Fibroblast of skin of right quadriceps (primary cell): ENCODE results near the gene LPGAT1.

ENCODE experiments used
- DNase-seq: peaks from one replicate; pipeline ENCODE4 v3.0.0-alpha.2; 2013

LPGAT1 gene

DNA sequence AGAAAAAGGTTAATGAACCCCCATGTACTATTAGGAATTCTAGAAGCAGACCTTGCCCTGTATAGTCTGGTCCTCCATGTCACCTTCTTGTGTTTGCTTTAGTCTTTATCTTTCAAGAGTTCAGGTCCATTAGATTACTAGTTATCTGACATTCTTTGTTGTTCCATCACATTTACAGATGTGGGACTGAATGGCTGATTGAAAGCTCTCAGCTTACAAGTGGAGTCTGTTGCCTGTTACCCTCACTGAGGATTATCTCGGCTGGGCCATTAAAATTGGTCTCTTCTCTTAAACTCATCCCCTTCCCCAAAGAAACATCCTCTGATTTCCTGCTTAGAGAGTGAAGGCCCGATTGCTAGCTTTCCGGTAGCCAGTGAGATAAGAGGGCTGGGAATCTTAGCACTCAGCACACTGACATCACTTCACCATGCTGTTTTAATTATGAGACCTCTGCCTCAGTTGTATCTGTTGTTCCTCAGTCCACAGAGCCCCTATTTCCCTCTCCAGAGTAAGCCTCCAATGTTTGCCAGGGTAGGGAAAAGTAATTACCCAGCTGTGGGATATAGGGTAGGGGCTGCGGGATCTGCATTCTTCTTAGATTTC is 76.8 kb downstream of the LPGAT1 start:
- no peak for DNase-seq

- no peak for DNase-seq
These were observed 77.5 kb downstream of the LPGAT1 start for GRCh38 chr1:211752951-211753486.

DNA sequence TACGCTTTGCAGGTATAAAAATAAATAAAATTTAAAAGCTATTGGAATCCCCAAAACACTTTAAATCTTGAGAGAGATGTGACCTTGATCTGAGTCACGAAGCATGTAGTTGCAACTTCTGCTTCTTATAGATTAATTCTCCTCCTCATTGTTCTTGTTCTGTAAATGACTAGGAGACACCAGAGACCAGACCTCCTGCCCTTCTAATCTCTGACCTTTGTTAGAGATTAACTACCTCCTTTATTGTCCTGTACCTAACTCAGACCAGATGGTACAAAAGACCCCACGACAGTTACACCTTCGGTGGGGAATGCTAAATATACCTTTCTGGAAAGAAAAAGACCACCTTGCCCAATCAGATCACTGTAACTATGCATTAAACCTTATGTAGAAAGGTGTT is 78.2 kb downstream of the LPGAT1 start:
- DNase-seq: no peak

GRCh38 chr1:211751438-211751837 is 79.1 kb downstream of the LPGAT1 start:
- no peak for DNase-seq

DNA sequence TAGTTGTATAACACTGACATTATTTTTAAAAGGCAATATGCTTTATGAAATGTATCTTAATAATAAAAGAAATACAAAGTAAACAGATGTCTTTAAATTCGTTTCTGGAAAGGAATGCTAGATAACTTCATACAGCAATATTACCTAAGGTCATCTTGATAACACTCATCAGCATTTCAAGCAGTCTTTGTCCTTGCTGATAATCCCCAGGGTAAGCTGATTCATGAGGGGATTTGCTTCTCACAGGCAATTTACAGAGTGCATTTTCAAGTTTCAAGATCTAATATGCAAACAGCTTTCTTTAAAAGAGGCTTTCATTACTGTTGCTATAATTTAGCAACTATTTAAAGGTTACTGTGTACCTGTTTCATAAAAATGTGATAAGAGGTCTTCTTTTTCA is 80.0 kb downstream of the LPGAT1 start:
- no peak for DNase-seq

DNA sequence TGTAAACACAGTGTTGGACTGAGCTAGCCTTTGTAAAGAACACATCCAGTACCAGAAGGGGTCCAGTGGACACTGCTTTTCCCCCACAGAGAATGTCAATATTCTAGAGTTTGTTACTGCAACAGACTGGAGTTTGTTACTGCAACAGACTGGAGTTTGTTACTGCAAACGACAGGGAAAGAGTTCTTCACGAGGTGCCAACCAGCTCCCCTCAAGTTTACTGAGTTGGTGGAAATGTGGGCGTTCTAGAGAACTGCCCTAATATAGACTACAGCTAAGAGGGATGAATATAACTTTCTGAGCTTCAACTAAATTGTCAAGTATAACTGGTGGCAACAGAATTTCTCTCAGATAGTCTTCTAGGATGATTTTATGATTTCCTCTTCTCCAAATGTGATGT is 81.3 kb downstream of the LPGAT1 start:
- no peak for DNase-seq

- no peak for DNase-seq
These were observed 81.8 kb downstream of the LPGAT1 start for GRCh38 chr1:211748810-211749209.

GRCh38 chr1:211742889-211743529 is 87.6 kb downstream of the LPGAT1 start:
- DNase-seq: no peak

DNA sequence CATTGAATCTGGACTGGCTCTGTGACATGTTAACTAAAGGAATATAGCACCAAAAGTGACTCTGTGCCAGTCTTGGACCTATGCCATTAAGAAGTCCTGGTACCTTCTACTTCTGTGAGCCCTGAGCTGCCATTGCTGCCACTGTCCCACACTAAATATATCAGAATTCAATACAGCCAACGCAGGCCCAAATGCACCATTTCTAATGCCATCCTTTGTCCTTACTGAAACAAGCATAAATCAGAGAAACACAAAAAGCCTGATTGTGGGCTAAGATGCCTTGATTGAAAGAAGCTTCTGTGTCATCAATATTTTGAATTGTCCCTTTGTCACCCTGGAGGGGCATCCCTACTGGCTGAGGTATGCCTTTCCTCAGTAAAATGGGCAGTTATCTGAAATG is 88.3 kb downstream of the LPGAT1 start:
- DNase-seq: no peak

- DNase-seq: no peak
These were observed 88.8 kb downstream of the LPGAT1 start for GRCh38 chr1:211741788-211742187.

DNA sequence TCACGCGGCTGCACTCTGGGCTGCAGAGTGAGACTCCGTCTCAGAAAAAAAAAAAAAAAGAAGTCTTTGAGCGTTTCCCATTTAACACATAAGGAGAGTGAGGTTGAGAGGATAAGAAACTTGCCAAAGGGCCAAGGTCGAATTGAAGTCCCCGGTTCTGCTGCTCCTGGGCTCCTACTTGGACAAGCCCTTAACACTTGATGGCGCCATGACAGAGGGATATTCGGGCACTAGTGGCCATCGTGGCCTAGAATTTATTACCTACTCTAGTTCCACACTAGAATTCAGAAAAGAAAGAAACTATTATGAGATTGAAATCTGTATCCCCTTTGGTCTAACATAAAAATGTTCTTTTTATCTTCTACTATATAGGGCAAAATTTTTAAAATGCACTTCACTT is 89.4 kb downstream of the LPGAT1 start:
- DNase-seq: no peak

DNA sequence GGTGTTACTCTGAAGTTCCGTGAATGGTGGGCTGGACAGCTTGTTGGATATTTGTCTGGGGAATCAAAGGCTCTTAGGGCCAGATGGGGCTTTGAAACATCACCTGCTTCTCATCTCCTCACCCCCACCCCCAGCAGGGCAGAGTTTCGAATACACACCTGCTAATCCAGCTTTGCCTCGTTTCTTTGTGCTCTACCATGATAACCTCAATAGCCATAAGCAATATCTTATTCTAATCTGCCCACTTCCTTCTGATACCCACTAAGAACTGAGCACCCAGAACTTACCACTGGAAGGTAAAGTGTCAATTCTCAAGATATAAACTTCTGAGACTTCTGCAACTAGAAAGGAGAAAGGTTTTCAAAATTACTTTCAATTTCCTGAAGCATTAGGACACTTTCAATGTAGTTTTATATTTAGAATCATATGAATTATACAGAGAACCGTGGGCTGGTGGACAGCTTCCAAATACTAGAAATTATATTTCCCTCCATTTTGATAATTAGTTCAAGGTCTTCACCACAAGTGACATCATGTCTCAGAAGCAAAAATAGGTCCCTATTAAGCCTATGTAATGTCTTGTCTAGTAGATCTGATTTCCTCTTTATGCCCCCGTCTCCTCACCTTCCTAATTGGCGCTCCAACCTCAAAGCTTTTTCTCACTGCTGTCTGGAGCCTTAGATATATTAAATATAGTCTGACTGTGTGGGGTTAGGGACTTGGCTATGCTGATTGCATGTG is 90.7 kb downstream of the LPGAT1 start:
- no peak for DNase-seq

- DNase-seq: no peak
These were observed 91.8 kb downstream of the LPGAT1 start for GRCh38 chr1:211738691-211739301.

DNA sequence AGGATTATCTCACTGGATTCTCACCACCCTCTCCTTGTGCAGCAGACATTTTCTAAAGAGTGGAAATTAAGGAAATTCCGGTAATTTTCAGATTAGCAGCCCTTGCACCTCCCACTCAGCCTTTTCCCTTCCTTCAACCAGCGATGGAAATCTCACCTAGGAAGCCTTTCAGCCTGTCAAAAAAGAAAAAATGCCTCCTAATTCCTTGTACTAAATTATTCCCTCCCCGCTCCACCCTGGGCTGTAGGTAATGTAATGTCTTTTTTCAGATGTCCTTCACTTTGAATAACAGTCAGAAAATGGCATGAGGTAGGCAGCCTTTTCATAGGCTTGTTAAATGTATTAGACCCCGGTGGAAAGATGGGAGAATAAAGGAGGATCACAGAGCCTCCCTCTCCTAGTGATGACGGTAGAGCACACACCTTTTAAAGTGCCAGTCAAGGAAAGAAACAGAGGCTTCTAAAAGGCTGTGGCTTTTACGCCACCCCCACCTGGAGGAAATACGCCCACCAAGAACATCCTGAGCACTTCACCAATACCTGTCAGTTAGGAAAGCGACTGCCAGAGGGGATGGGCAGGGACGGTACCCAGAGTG is 92.4 kb downstream of the LPGAT1 start:
- DNase-seq: no peak

- DNase-seq: no peak
These were observed 93.2 kb downstream of the LPGAT1 start for GRCh38 chr1:211737115-211738035.

GRCh38 chr1:211736351-211736915 is 94.1 kb downstream of the LPGAT1 start:
- DNase-seq: no peak

DNA sequence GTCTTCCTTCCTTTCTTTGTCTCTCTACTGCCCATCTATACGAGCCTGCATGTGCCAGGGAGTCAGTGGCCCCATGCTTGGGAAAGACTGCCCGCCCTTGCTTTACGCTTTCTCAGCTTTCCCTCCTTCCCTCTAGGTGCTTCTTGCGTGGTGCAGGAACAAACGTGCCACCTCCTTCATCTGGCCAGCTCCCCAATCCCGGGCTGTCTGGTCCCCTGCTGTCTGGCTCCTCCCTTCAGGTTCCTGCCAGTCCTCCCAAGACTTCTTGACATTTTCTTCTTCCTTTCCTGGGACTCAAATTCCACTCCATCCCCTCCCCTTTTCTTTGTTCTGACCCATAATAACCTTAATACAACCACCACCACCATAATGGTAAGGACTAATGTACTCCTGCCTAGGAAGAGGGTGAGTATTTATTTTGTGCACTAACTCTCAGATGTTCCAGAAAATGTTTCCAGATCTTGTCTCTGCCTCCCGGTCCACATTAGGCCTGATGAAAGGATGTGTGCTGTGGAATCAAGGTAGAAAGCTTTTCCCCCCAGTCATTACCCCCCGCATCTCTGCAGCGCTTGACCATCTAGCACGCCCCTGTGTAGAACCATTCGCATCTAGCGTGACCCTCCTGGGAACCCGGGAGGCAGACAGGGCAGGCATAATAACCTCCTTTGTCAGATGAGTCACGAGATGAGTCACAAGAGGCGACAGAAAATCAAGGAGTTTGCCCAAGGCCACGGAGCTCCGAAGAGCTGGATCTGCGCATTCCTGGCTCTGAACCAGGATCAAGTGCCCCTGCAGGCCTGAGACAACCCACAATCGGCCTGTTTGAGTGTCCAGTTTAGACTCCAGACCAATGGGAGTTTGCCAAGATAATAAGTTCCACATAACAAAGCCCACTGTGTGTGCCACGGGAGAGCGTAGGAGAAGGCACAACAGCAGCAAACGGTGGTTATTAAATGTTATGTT is 95.1 kb downstream of the LPGAT1 start:
- peak; percentile 75 for DNase-seq

- no peak for DNase-seq
These were observed 95.8 kb downstream of the LPGAT1 start for GRCh38 chr1:211734791-211735190.

GRCh38 chr1:211734359-211734758 is 96.2 kb downstream of the LPGAT1 start:
- no peak for DNase-seq

DNA sequence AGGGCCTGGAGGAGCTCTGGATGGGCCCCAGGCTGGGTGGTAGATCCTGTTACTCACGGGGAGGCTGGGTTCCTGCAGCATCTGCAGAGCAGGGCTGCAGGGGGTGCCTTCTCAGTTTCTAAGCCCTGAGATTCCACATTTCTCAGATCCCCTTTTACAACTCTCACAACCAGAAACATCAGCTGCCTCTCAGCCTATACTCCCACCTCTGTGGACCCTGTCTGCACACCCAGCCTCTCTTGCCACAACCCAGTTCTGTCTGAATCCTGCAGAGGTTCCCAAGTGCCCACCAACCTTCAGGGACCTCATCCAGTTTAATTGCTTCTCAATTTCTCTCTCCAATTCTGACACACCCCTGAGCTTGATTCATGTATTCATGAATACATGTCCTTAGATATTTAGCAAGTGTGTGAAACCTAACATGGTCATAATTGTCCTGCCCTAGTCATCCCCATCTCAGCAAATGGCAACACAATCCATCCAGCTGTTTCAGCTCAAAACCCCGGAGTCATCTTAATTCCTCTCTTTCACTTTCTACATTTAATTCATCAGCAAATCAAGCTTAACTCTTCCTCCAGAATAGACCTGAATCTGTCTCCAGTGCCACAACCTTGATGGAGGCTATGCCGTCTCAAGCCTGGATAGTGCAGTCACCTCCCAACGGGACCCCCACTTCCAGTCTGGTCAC is 98.1 kb downstream of the LPGAT1 start:
- DNase-seq: no peak
